CD4-positive, alpha-beta T cell (primary cell): ENCODE results near the gene CCDC87. TPM values are rescaled to one million over a fixed set of nuclear protein-coding genes. Genes with fewer than 3 reads are reported as not detected.

Experiments
- ATAC-seq: fragments of 200-7000 bp; cut with Tn5 transposase; one replicate; pipeline ENCODE4 v1.10.0; 2022; ENCODE audit warnings: mild to moderate bottlenecking; ENCODE audit not compliant: poor library complexity
- CTCF ChIA-PET: fragments of 350-600 bp; sonication (Branson Sonifier 250); formaldehyde crosslinking; loops from one replicate; lab custom pipeline; 2021; ENCODE audit warnings: antibody characterized with exemption, inconsistent platforms; lab: Charles Lee
- POLR2A ChIA-PET: fragments of 350-600 bp; sonication (Branson Sonifier 250); formaldehyde crosslinking; loops from one replicate; lab custom pipeline; 2021; ENCODE audit warnings: antibody characterized with exemption, inconsistent platforms; lab: Charles Lee
- DNase-seq, 14 experiments: peaks; one replicate each; pipeline ENCODE4 v3.0.0-alpha.2; 2013 to 2020; ENCODE audit warnings: mixed read lengths in 2 of 14
- H3K27ac ChIP-seq, 2 donors: one replicate each; pipeline versions ENCODE4 v1.5.1 to v1.7.0; 2013; ENCODE audit warnings: low read length in 2 of 2, low read depth in 1 of 2, mild to moderate bottlenecking in 1 of 2
- H3K27me3 ChIP-seq, 2 experiments: 1 replicate in 1 of 2; 2 replicates in 1 of 2; pipeline versions ENCODE4 v1.6.1 to v1.7.0; 2013; ENCODE audit warnings: low read length in 2 of 2, control low read depth in 1 of 2, mild to moderate bottlenecking in 1 of 2, moderate library complexity in 1 of 2; ENCODE audit not compliant: insufficient read depth in 2 of 2, control insufficient read depth in 1 of 2
- H3K36me3 ChIP-seq: one replicate; pipeline ENCODE4 v1.6.1; 2013; ENCODE audit warnings: low read length, control low read depth; ENCODE audit not compliant: insufficient read depth
- H3K4me1 ChIP-seq: one replicate; pipeline ENCODE4 v1.6.1; 2013; ENCODE audit warnings: low read length, control low read depth; ENCODE audit not compliant: insufficient read depth
- H3K4me3 ChIP-seq: one replicate; pipeline ENCODE4 v1.5.1; 2013; ENCODE audit warnings: mild to moderate bottlenecking, low read length, moderate library complexity
- H3K9me3 ChIP-seq, 2 experiments: 1 replicate in 1 of 2; 2 replicates in 1 of 2; pipeline versions ENCODE4 v1.6.1 to v1.7.0; 2013; ENCODE audit warnings: low read length in 2 of 2, mild to moderate bottlenecking in 2 of 2, control low read depth in 1 of 2, moderate library complexity in 1 of 2; ENCODE audit not compliant: control insufficient read depth in 1 of 2, insufficient read depth in 1 of 2
- H3K27ac Mint-ChIP-seq: one replicate; pipeline ENCODE4 v1.8.0; 2020; ENCODE audit warnings: mixed read lengths
- H3K27me3 Mint-ChIP-seq: one replicate; pipeline ENCODE4 v1.8.0; 2021; ENCODE audit warnings: mixed read lengths
- H3K36me3 Mint-ChIP-seq: one replicate; pipeline ENCODE4 v1.8.0; 2021; ENCODE audit warnings: low read depth, mixed read lengths
- H3K4me1 Mint-ChIP-seq: one replicate; pipeline ENCODE4 v1.8.0; 2021; ENCODE audit warnings: low read depth, mixed read lengths
- H3K4me3 Mint-ChIP-seq: one replicate; pipeline ENCODE4 v1.8.0; 2020; ENCODE audit warnings: mild to moderate bottlenecking, mixed read lengths
- H3K9me3 Mint-ChIP-seq: one replicate; pipeline ENCODE4 v1.8.0; 2020; ENCODE audit warnings: mixed read lengths
- CTCF ChIP-seq: fragments of 200-600 bp; IDR thresholded peaks from one replicate; pipeline ENCODE4 v1.8.0; 2022; ENCODE audit warnings: antibody characterized with exemption, mild to moderate bottlenecking
- intact Hi-C, 2 experiments: fragments of 100-400 bp; cut with DNase I in 1 of 2; cut with micrococcal nuclease in 1 of 2; formaldehyde crosslinking; loops; one replicate each; pipeline versions ENCODE4 v1.15.1 to v1.9.0; 2023 to 2025; cut with DNase I, micrococcal nuclease
- total RNA-seq, 174 experiments: library from RNA in 2 of 174; stranded (reverse) in 2 of 174; gene quantifications; one replicate each; pipeline ENCODE4 v1.2.3 and lab custom pipeline; 2021 to 2026

CCDC87 gene
- total RNA-seq, 2 experiments from 2014 or later, result 0.22 to 0.25 TPM

DNA sequence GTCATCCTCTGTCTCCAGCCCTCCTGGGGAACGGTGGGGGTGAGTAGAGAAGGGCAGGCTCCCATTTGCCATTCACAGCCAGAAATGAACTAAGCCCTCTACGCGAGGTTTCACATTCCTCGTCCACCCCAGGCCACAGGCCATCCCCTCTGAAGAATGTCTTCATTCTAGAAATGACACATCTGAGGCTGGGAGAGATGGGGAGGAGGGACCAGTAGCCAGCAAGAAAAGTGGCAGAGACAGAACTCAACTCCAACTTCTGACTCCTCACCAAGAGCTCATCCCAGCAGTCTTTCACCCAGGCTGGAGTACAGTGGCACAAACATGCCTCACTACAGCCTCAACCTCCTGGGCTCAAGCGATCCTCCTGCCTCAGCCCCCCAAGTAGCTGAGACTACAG is 27.9 kb downstream of the CCDC87 start:
- H3K4me3 ChIP-seq, result no peak overlapping the region
- H3K27ac ChIP-seq, result no peak overlapping the region
- TF ChIP-seq CTCF, result no peak
- no peak for DNase-seq
- H3K27me3 ChIP-seq, result no peaks in the 10 kb centered on the region
- no peaks in the 10 kb centered on the region for H3K9me3 Mint-ChIP-seq
- H3K27me3 Mint-ChIP-seq, result no peaks in the 10 kb centered on the region
- no peaks in the 10 kb centered on the region for H3K4me1 Mint-ChIP-seq
- H3K36me3 ChIP-seq, result no peaks in the 10 kb centered on the region
- H3K4me3 Mint-ChIP-seq, result no peak overlapping the region
- ATAC-seq, result no peak
- peaks cover 12% of the 10 kb centered on the region for H3K4me1 ChIP-seq
- H3K9me3 ChIP-seq, result no peaks in the 10 kb centered on the region
- CTCF ChIA-PET, result no interaction called here
- POLR2A ChIA-PET, result no interaction called here
- H3K36me3 Mint-ChIP-seq, result no peaks in the 10 kb centered on the region
- intact Hi-C loops, result no loop called here
- H3K27ac Mint-ChIP-seq, result no peak overlapping the region

DNA sequence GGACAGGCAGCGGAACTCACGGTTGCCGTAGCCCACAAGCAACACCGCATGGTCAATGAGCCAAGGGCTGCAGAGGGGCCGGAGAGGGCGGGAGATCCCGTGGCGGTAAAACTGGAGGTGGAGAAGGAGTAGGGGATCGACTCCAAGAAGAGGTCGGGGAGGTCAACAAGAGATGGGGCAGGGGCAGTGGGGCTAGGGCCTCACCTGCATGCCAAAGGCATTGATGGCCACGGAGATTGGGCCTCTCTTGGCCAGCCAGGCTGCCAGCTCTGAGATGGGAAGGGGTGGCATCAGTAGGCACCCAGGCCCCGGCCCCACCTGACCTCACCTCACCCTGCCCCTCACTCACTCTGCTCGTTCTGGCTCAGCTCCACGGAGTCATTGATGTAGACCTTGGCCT is 28.3 kb downstream of the CCDC87 start:
- CTCF ChIA-PET, result no interaction called here
- Mint-ChIP-seq H3K4me3 (peak overlapping the region; percentile 68), H3K9me3 (no peaks in the 10 kb centered on the region), H3K4me1 (no peaks in the 10 kb centered on the region), H3K27ac (no peak overlapping the region), H3K27me3 (no peaks in the 10 kb centered on the region), H3K36me3 (no peaks in the 10 kb centered on the region)
- no peak for ATAC-seq
- intact Hi-C loops, result no loop called here
- Histone ChIP-seq H3K9me3 (no peaks in the 10 kb centered on the region), H3K4me1 (peaks cover 12% of the 10 kb centered on the region), H3K4me3 (no peak overlapping the region), H3K27me3 (no peaks in the 10 kb centered on the region), H3K27ac (no peak overlapping the region), H3K36me3 (no peaks in the 10 kb centered on the region)
- no peak for DNase-seq
- no peak for TF ChIP-seq CTCF
- POLR2A ChIA-PET, result no interaction called here

- no peak overlapping the region for H3K4me3 ChIP-seq
- Mint-ChIP-seq H3K4me3 (no peak overlapping the region), H3K9me3 (no peaks in the 10 kb centered on the region), H3K27me3 (peaks cover 3% of the 10 kb centered on the region), H3K27ac (no peak overlapping the region), H3K36me3 (no peaks in the 10 kb centered on the region), H3K4me1 (peaks cover 2% of the 10 kb centered on the region)
- no peak for TF ChIP-seq CTCF
- ChIA-PET CTCF (no interaction called here), POLR2A (interaction anchor here (0.6 kb wide), 1 partner anchor 52 kb away, joined by 3 read pairs; no protein-coding TSS in a partner anchor)
- no peaks in the 10 kb centered on the region for H3K36me3 ChIP-seq
- intact Hi-C loops, result no loop called here
- no peaks in the 10 kb centered on the region for H3K9me3 ChIP-seq
- no peak for DNase-seq
- ATAC-seq, result no peak
- peaks cover 17% of the 10 kb centered on the region for H3K4me1 ChIP-seq
- H3K27ac ChIP-seq, result no peak overlapping the region
- peaks cover 0 to under 1% of the 10 kb centered on the region in 2 experiments for H3K27me3 ChIP-seq
Observed at GRCh38 chr11:66563832-66564231, 29.0 kb downstream of the CCDC87 start.
